Progenitor cell of endocrine pancreas (in vitro differentiated cells): Measurements from ENCODE around the gene ATG13. TPM values are rescaled to one million over a fixed set of nuclear protein-coding genes. Genes with fewer than 3 reads are reported as not detected.

Experiments
- DNase-seq: peaks from one replicate; pipeline ENCODE4 v3.0.0; 2021; ENCODE audit warnings: low spot score; ENCODE audit not compliant: unreplicated experiment
- H3K27ac Mint-ChIP-seq: 2 replicates; pipeline ENCODE4 v1.8.0; 2021; ENCODE audit warnings: mild to moderate bottlenecking, moderate library complexity, mixed read lengths
- H3K27me3 Mint-ChIP-seq: 2 replicates; pipeline ENCODE4 v1.8.0; 2021; ENCODE audit warnings: mixed read lengths
- H3K36me3 Mint-ChIP-seq: 2 replicates; pipeline ENCODE4 v1.8.0; 2022; ENCODE audit warnings: mixed read lengths; ENCODE audit not compliant: insufficient read depth
- H3K4me1 Mint-ChIP-seq: 2 replicates; pipeline ENCODE4 v1.8.0; 2021; ENCODE audit warnings: low read depth, mixed read lengths
- H3K4me3 Mint-ChIP-seq: 2 replicates; pipeline ENCODE4 v1.8.0; 2021; ENCODE audit warnings: low read depth, mild to moderate bottlenecking, moderate library complexity, mixed read lengths
- H3K9me3 Mint-ChIP-seq: 2 replicates; pipeline ENCODE4 v1.8.0; 2021; ENCODE audit warnings: low read depth, mixed read lengths
- total RNA-seq: library from RNA; stranded (reverse); gene quantifications from 2 replicates; pipeline ENCODE4 v1.2.1, GENCODE V29; 2021
- TF ChIP-seq, protein P1 (sequence below): fragments of 200-600 bp; sonication (generic); IDR thresholded peaks from one replicate; pipeline ENCODE4 v1.5.0; 2021; ENCODE audit warnings: antibody characterized with exemption, mild to moderate bottlenecking; ENCODE audit not compliant: unreplicated experiment

ATG13 gene
- total RNA-seq, 1 donor from 2014 or later: 69.8 TPM

DNA sequence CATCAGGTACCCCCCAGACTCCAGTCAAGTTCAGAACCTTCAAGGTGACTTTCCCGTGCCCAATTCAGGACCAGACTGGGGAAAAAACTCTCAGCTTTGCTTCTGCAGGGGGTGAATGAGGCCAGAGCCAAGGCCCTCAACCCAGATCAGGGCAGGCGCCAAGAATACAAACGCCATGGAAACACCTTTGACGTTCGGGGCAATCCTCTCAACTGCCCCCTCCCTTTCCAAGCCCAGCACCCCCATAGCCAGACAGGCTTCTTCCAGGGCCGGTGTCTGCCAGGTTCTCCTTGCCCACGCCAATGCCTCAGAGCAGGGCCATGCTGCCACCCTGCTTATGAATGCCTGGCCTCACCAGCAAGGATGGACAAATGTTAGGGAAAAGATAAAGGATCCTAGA is 77.3 kb downstream of the ATG13 start:
- Mint-ChIP-seq H3K9me3 (no peaks in the 10 kb centered on the region), H3K36me3 (peaks cover 6% of the 10 kb centered on the region), H3K4me3 (no peak overlapping the region), H3K4me1 (peaks cover 6% of the 10 kb centered on the region), H3K27ac (no peak overlapping the region), H3K27me3 (no peaks in the 10 kb centered on the region)
- TF ChIP-seq, protein P1, sequence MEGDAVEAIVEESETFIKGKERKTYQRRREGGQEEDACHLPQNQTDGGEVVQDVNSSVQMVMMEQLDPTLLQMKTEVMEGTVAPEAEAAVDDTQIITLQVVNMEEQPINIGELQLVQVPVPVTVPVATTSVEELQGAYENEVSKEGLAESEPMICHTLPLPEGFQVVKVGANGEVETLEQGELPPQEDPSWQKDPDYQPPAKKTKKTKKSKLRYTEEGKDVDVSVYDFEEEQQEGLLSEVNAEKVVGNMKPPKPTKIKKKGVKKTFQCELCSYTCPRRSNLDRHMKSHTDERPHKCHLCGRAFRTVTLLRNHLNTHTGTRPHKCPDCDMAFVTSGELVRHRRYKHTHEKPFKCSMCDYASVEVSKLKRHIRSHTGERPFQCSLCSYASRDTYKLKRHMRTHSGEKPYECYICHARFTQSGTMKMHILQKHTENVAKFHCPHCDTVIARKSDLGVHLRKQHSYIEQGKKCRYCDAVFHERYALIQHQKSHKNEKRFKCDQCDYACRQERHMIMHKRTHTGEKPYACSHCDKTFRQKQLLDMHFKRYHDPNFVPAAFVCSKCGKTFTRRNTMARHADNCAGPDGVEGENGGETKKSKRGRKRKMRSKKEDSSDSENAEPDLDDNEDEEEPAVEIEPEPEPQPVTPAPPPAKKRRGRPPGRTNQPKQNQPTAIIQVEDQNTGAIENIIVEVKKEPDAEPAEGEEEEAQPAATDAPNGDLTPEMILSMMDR: no peak
- DNase-seq: no peak

DNA sequence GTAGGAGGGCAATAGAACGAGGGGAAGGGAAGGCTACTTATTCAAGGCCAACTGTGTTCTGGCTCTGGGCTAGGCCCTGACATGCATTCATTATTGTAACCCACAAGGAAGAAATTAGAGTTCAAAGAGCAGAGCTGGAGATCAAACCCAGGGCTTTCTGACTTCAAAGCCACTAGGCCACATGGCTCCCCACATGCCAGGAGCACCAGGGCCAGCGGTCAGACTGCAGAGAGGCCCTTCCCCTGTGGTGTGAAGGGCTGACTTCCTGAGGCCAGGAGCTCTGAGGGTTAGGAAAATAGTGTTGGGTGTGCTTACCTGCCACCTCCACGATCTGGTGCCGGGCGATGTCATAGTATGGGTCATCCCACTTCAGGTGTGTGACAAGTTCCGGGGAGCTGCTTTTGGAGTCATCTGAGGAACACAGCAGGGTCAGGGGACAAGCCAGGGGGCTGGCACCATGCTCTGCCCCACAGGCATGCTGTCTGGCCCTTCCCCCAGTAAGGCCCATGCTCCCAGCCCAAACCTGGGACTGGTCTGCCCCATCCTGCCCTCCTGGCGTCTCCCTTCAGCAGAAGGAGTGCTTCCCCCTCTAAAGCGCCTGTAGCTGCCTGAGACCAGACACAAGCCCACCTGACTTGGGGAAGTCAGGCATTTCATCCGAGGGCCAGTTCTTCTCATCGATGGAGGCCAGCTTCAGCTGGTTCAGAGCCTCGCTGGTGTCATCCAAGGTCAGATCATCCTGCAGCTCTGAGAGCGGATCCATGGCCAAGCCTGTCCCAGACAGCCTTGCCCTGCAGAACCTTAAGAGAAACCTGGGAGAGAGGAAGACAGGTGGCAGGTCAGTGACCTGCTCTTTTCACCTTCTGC is 78.2 kb downstream of the ATG13 start:
- no peak for DNase-seq
- H3K36me3 Mint-ChIP-seq: peaks cover 5% of the 10 kb centered on the region
- peaks cover 10% of the 10 kb centered on the region for H3K4me1 Mint-ChIP-seq
- no peaks in the 10 kb centered on the region for H3K9me3 Mint-ChIP-seq
- no peak overlapping the region for H3K27ac Mint-ChIP-seq
- TF ChIP-seq, protein P1: no peak
- no peak overlapping the region for H3K4me3 Mint-ChIP-seq
- H3K27me3 Mint-ChIP-seq: no peaks in the 10 kb centered on the region

DNA sequence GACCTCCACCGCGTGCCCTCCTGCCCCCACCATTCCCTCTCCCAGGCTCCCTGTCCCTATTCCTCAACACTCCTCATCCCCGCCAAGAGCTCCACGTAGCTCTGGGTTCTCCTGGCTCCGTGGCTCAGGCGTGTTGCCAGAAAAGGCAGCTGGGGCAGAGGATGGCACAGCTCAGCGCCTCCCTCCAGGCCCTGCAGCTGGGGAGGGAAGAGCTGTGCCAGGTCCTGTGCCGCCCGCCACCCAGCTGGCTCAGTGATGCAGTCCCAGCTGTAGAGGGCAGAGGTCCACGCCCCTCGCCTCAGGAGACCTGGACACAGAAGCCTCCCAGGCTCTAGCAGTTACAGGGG is 78.8 kb downstream of the ATG13 start:
- TF ChIP-seq, protein P1: no peak
- DNase-seq: no peak
- no peaks in the 10 kb centered on the region for H3K9me3 Mint-ChIP-seq
- no peaks in the 10 kb centered on the region for H3K27me3 Mint-ChIP-seq
- no peak overlapping the region for H3K27ac Mint-ChIP-seq
- H3K4me3 Mint-ChIP-seq: no peak overlapping the region
- peaks cover 3% of the 10 kb centered on the region for H3K36me3 Mint-ChIP-seq
- H3K4me1 Mint-ChIP-seq: peaks cover 10% of the 10 kb centered on the region

DNA sequence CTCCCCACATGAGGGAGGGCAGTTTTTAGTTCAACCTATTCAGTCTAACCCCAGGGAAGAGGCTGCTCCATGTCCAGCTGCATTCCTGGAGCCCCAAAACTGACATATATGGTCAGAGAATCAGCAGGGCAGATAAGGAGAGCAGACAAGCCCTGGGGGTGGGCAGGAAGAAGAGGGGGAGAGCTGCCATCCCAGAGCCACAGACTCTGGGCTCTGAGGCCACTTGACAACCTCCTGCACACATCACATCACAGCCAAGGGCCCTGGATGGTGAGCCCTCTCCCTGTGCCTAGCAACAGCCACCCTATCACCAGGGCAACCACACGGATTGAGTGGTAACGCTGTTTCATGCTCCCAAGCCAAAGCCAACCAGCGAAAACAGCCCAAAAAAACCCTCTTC is 80.0 kb downstream of the ATG13 start:
- Mint-ChIP-seq H3K4me1 (peaks cover 16% of the 10 kb centered on the region), H3K27me3 (no peaks in the 10 kb centered on the region), H3K36me3 (peaks cover 3% of the 10 kb centered on the region), H3K4me3 (peak overlapping the region; percentile 47), H3K27ac (peak overlapping the region; percentile 4), H3K9me3 (no peaks in the 10 kb centered on the region)
- TF ChIP-seq, protein P1: no peak
- no peak for DNase-seq

DNA sequence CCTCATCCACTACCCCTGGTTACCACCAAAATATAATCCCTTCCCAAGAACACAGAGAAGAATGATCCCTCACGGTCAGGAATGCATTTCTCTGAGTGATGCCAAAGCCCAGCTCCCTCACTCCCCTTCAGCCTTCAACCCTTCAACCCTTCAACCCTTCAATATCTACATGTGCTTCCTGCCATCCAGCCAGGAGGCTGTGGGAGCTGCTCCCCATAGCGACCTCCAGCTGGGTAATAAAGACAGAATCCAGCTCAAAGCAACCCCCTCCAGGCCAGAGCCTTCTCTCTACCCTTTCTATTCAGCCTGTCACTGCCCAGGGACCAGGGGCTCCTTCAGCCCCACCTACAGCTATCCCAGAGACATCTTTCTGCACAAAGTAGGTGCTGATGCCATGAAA is 80.4 kb downstream of the ATG13 start:
- no peak for DNase-seq
- H3K9me3 Mint-ChIP-seq: no peaks in the 10 kb centered on the region
- peaks cover 19% of the 10 kb centered on the region for H3K4me1 Mint-ChIP-seq
- peak overlapping the region; percentile 4 for H3K27ac Mint-ChIP-seq
- H3K27me3 Mint-ChIP-seq: no peaks in the 10 kb centered on the region
- peaks cover 6% of the 10 kb centered on the region for H3K36me3 Mint-ChIP-seq
- TF ChIP-seq, protein P1: no peak
- peak overlapping the region; percentile 47 for H3K4me3 Mint-ChIP-seq
